B cell (primary cell): Measurements from ENCODE around the gene PSMD5. TPM values are rescaled to one million over a fixed set of nuclear protein-coding genes. Genes with fewer than 3 reads are reported as not detected.

Source experiments
- ATAC-seq: fragments of 200-7000 bp; cut with Tn5 transposase; one replicate; pipeline ENCODE4 v1.10.0; 2021; ENCODE audit warnings: low read depth, mild to moderate bottlenecking, moderate number of reproducible peaks, moderate library complexity
- CTCF ChIA-PET: fragments of 350-600 bp; sonication (Branson Sonifier 250); formaldehyde crosslinking; loops from one replicate; lab custom pipeline; 2021; ENCODE audit warnings: antibody characterized with exemption, inconsistent platforms; lab: Charles Lee
- POLR2A ChIA-PET: fragments of 350-600 bp; sonication (Branson Sonifier 250); formaldehyde crosslinking; loops from one replicate; lab custom pipeline; 2021; ENCODE audit warnings: antibody characterized with exemption; lab: Charles Lee
- DNase-seq: peaks from one replicate; pipeline ENCODE4 v3.0.0; 2013
- H2AFZ ChIP-seq: 2 replicates; pipeline ENCODE4 v1.6.1; 2012; ENCODE audit warnings: mild to moderate bottlenecking, low read depth, low read length; ENCODE audit not compliant: insufficient read depth, poor library complexity, severe bottlenecking
- H3K27ac ChIP-seq, 2 donors: 1 replicate in 1 of 2; 2 replicates in 1 of 2; pipeline ENCODE4 v1.5.1; 2012 to 2013; ENCODE audit warnings: low read length in 2 of 2, mild to moderate bottlenecking in 2 of 2, moderate library complexity in 1 of 2
- H3K27me3 ChIP-seq, 4 experiments: fragments of 200-600 bp in 1 of 4; sonication (generic) in 1 of 4; replicated peaks in 1 of 4; 1 replicate in 2 of 4; 2 replicates in 2 of 4; pipeline versions ENCODE4 v1.6.1 to v1.7.0; 2013 to 2016; ENCODE audit warnings: low read length in 3 of 4, mild to moderate bottlenecking in 2 of 4, mixed read lengths in 1 of 4, moderate library complexity in 1 of 4; ENCODE audit not compliant: insufficient read depth in 4 of 4, control insufficient read depth in 3 of 4; ENCODE audit errors: control extremely low read depth in 1 of 4
- H3K36me3 ChIP-seq, 2 experiments: replicated peaks in 1 of 2; 1 replicate in 1 of 2; 2 replicates in 1 of 2; pipeline versions ENCODE4 v1.6.1 to v1.7.1; 2013; ENCODE audit warnings: low read length in 1 of 2; ENCODE audit not compliant: insufficient read depth in 2 of 2, control insufficient read depth in 1 of 2; ENCODE audit errors: control extremely low read depth in 1 of 2, extremely low read depth in 1 of 2
- H3K4me1 ChIP-seq, 2 donors: fragments of 200-600 bp in 1 of 2; sonication (generic) in 1 of 2; 1 replicate in 1 of 2; 2 replicates in 1 of 2; pipeline versions ENCODE4 v1.5.1 to v1.6.1; 2013 to 2017; ENCODE audit warnings: low read length in 2 of 2; ENCODE audit not compliant: control insufficient read depth in 2 of 2, insufficient read depth in 2 of 2
- H3K4me2 ChIP-seq: replicated peaks from 2 replicates; pipeline ENCODE3; 2012; ENCODE audit warnings: mild to moderate bottlenecking, low read depth, low read length; ENCODE audit not compliant: poor library complexity, severe bottlenecking
- H3K4me3 ChIP-seq, 5 experiments: fragments of 200-600 bp in 1 of 5; sonication (generic) in 1 of 5; 1 replicate in 3 of 5; 2 replicates in 2 of 5; pipeline versions ENCODE4 v1.5.1 to v1.7.0; 2011 to 2016; ENCODE audit warnings: low read length in 4 of 5, mild to moderate bottlenecking in 4 of 5, low read depth in 2 of 5, control low read depth in 1 of 5, moderate library complexity in 1 of 5; ENCODE audit not compliant: insufficient read depth in 1 of 5; ENCODE audit errors: control extremely low read depth in 1 of 5, extremely low read depth in 1 of 5
- H3K79me2 ChIP-seq: fragments of 200-600 bp; sonication (generic); one replicate; pipeline ENCODE4 v1.6.0; 2016; ENCODE audit warnings: low read length; ENCODE audit not compliant: control insufficient read depth, insufficient read depth
- H3K9ac ChIP-seq: fragments of 200-600 bp; sonication (generic); 2 replicates; pipeline ENCODE4 v1.6.1; 2017; ENCODE audit warnings: mild to moderate bottlenecking, low read length, moderate library complexity
- H3K9me3 ChIP-seq, 3 donors: one replicate each; pipeline versions ENCODE4 v1.6.1 to v1.7.1; 2013; ENCODE audit warnings: low read length in 2 of 3; ENCODE audit not compliant: control insufficient read depth in 2 of 3, insufficient read depth in 1 of 3; ENCODE audit errors: control extremely low read depth in 1 of 3
- H4K20me1 ChIP-seq: 2 replicates; pipeline ENCODE4 v1.6.0; 2012; ENCODE audit warnings: mild to moderate bottlenecking, low read length; ENCODE audit not compliant: insufficient read depth, control insufficient read depth, poor library complexity, severe bottlenecking
- H3K27ac Mint-ChIP-seq: one replicate; pipeline ENCODE4 v1.8.0; 2021; ENCODE audit warnings: mixed read lengths
- H3K27me3 Mint-ChIP-seq: one replicate; pipeline ENCODE4 v1.8.0; 2021; ENCODE audit warnings: mixed read lengths
- H3K4me1 Mint-ChIP-seq: one replicate; pipeline ENCODE4 v1.8.0; 2021; ENCODE audit warnings: mixed read lengths
- H3K4me3 Mint-ChIP-seq: one replicate; pipeline ENCODE4 v1.8.0; 2021; ENCODE audit warnings: mixed read lengths
- H3K9me3 Mint-ChIP-seq: one replicate; pipeline ENCODE4 v1.8.0; 2022; ENCODE audit warnings: mixed read lengths; ENCODE audit not compliant: insufficient read depth
- EZH2 ChIP-seq: IDR thresholded peaks from 2 replicates; pipeline ENCODE4 v1.6.1; 2012; ENCODE audit warnings: borderline replicate concordance, low read depth, mild to moderate bottlenecking, moderate library complexity, low read length; ENCODE audit not compliant: insufficient read depth, poor library complexity, severe bottlenecking
- WGBS: methylation state at CpG from one replicate; pipeline ENCODE4 v1.1.5; 2013; ENCODE audit warnings: missing lambda C conversion rate; ENCODE audit not compliant: insufficient coverage; 5-methylcytosine and 5-hydroxymethylcytosine counted together
- intact Hi-C: fragments of 100-400 bp; cut with micrococcal nuclease; formaldehyde crosslinking; loops from one replicate; pipeline ENCODE4 v1.10.0; 2022
- polyA plus RNA-seq: library from polyadenylated mRNA; depleted of rRNA; stranded (reverse); fragments of >200 nt; gene quantifications from 2 replicates; pipeline ENCODE4 v1.2.3, GENCODE V29; 2012
- total RNA-seq, 2 donors: library from RNA; stranded (reverse); fragments of 120-200 nt in 1 of 2; gene quantifications; 1 replicate in 1 of 2; 2 replicates in 1 of 2; pipeline versions ENCODE4 v1.2.3 to v1.2.4, GENCODE V29; 2013 to 2022
- TF ChIP-seq, protein P1 (sequence below): fragments of 200-600 bp; IDR thresholded peaks from one replicate; pipeline ENCODE4 v1.8.0; 2022; ENCODE audit warnings: antibody characterized with exemption, mild to moderate bottlenecking

PSMD5 gene
- total and polyA plus RNA-seq, 2 donors (not counting 1 experiment from before 2014, with no cell fraction given), result 7.4 to 25.3 TPM

DNA sequence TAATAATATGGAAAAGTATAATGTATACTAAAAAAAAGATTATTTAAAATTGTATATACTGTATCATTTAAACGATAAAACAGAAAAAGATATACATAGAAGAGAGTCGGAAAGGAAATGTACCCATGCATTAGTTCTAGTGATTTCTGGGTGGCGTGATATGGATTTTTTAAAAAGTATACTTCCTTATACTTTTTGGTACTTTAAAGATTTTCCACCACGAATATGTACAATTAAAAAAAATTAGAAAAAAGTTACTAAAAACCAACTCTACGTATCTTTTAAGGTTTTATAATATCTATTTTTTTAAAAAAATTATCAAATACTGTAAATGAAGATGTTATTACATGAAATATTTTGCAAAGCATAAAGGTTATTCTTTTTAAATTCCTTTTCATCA is 22.0 kb upstream of the PSMD5 start:
- H3K27ac Mint-ChIP-seq, result no peak overlapping the region
- H3K36me3 ChIP-seq, result peaks cover 0 to 19% of the 10 kb centered on the region in 2 experiments
- H3K27me3 ChIP-seq, result no peaks in the 10 kb centered on the region
- intact Hi-C loops, result loop anchor here (10.0 kb wide), 1 partner anchor 340 kb away; the partner anchor contains the start of gene RAB14
- no peak overlapping the region for H3K9ac ChIP-seq
- H3K4me1 Mint-ChIP-seq, result peaks cover 10% of the 10 kb centered on the region
- no peaks in the 10 kb centered on the region for H3K9me3 ChIP-seq
- H3K4me3 ChIP-seq, result no peak overlapping the region
- H2AFZ ChIP-seq, result no peak overlapping the region
- peaks cover 0 to 13% of the 10 kb centered on the region in 2 donors for H3K4me1 ChIP-seq
- no peaks in the 10 kb centered on the region for H3K27me3 Mint-ChIP-seq
- ATAC-seq (no peak), DNase-seq (no peak)
- CTCF ChIA-PET, result interaction anchor here (6.7 kb wide), 1 partner anchor 70 kb away, joined by 102 read pairs; no protein-coding TSS in a partner anchor
- WGBS, result no CpG with 5 or more reads among the region's 5 CpGs
- H3K9me3 Mint-ChIP-seq, result no peaks in the 10 kb centered on the region
- no peak overlapping the region for H3K4me2 ChIP-seq
- H3K4me3 Mint-ChIP-seq, result no peak overlapping the region
- H3K79me2 ChIP-seq, result peaks cover 4% of the 10 kb centered on the region
- no peak overlapping the region for H3K27ac ChIP-seq
- no peaks in the 10 kb centered on the region for H4K20me1 ChIP-seq
- TF ChIP-seq EZH2, result no peak
- TF ChIP-seq, protein P1, sequence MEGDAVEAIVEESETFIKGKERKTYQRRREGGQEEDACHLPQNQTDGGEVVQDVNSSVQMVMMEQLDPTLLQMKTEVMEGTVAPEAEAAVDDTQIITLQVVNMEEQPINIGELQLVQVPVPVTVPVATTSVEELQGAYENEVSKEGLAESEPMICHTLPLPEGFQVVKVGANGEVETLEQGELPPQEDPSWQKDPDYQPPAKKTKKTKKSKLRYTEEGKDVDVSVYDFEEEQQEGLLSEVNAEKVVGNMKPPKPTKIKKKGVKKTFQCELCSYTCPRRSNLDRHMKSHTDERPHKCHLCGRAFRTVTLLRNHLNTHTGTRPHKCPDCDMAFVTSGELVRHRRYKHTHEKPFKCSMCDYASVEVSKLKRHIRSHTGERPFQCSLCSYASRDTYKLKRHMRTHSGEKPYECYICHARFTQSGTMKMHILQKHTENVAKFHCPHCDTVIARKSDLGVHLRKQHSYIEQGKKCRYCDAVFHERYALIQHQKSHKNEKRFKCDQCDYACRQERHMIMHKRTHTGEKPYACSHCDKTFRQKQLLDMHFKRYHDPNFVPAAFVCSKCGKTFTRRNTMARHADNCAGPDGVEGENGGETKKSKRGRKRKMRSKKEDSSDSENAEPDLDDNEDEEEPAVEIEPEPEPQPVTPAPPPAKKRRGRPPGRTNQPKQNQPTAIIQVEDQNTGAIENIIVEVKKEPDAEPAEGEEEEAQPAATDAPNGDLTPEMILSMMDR, result no peak
- POLR2A ChIA-PET, result no interaction called here

DNA sequence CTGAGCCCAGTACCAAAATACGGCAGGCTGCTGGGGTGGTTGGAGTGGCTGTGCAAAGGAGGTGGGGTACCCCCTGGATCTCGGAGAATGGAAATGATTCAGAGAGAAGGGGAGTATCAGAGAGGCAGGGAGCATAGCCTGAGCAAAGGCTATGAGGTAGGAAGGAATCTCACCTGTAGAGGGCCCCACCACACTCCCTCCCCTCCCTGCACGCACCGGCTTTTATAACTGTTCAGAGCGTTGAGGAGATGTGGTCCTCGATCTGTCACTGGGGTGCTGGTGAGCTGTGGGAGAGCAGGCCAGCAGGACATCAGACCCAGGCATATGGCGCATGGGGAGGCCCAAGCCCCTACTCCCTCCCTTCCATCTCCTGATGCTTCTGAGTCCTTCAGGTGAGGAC is 21.1 kb upstream of the PSMD5 start:
- no peaks in the 10 kb centered on the region for H3K27me3 ChIP-seq
- Mint-ChIP-seq H3K4me1 (peaks cover 8% of the 10 kb centered on the region), H3K27me3 (no peaks in the 10 kb centered on the region), H3K27ac (no peak overlapping the region), H3K9me3 (no peaks in the 10 kb centered on the region), H3K4me3 (no peak overlapping the region)
- no peak overlapping the region for H2AFZ ChIP-seq
- H4K20me1 ChIP-seq, result no peaks in the 10 kb centered on the region
- no peak overlapping the region for H3K9ac ChIP-seq
- ATAC-seq (no peak), DNase-seq (no peak)
- POLR2A ChIA-PET, result no interaction called here
- TF ChIP-seq, protein P1, result no peak
- TF ChIP-seq EZH2, result no peak
- H3K9me3 ChIP-seq, result no peaks in the 10 kb centered on the region
- no peak overlapping the region for H3K4me3 ChIP-seq
- no peak overlapping the region for H3K27ac ChIP-seq
- WGBS, result 100% methylated on average over 4 of the region's 7 CpGs
- peaks cover 0 to 19% of the 10 kb centered on the region in 2 experiments for H3K36me3 ChIP-seq
- peaks cover 0 to 11% of the 10 kb centered on the region in 2 donors for H3K4me1 ChIP-seq
- intact Hi-C loops, result loop anchor here (10.0 kb wide), 1 partner anchor 341 kb away; the partner anchor contains the start of gene RAB14
- CTCF ChIA-PET, result no interaction called here
- no peak overlapping the region for H3K4me2 ChIP-seq
- H3K79me2 ChIP-seq, result peaks cover 5% of the 10 kb centered on the region
